Measurements from ENCODE around the gene ELP5. TPM values are rescaled to one million over a fixed set of nuclear protein-coding genes. Genes with fewer than 3 reads are reported as not detected.

ELP5 gene
- total and polyA plus RNA-seq, 2 donors (not counting 1 experiment from before 2014, with no cell fraction given): 22.6 to 33.2 TPM

DNA sequence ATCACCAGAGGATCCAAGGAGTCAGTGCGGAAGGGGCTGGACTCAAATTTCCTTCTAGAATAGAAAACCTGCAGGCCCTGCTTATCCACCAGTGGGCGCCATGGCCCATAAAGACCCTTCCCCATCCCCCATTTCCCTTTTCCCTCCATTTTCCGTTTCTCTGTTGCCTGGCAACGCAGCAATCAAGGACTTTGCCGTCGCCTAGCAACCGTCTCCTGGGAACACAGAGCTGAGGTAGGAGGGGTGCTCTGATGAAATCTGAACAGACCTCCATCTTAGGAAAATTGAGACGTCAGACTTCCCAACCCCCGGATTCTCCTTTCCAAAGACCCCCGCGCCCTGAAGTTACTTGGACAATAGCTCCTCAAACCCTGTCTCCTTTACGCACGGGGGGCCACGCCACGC is 38.1 kb upstream of the ELP5 start:
- Histone ChIP-seq H3K4me3 (replicated peaks in 1 of 4; ENCODE audit: control extremely low read depth in 1 of 4, insufficient read depth in 1 of 4, low read depth in 3 of 4, low read length in 4 of 4) (peak overlapping the region; percentile 33 to 78 (median 56)), H3K9me3 (ENCODE audit: control insufficient read depth, insufficient read depth, low read depth, low read length) (no peaks in the 10 kb centered on the region), H3K9ac (ENCODE audit: insufficient read depth, low read length) (peak overlapping the region; percentile 72), H3K27ac (ENCODE audit: insufficient read depth, low read length) (peak overlapping the region; percentile 89), H2AFZ (ENCODE audit: low read length) (no peak overlapping the region), H3K4me1 (ENCODE audit: control insufficient read depth, extremely low read depth, insufficient read depth, low read length) (peaks cover 10% of the 10 kb centered on the region), H3K27me3 (ENCODE audit: control insufficient read depth, insufficient read depth, low read length) (no peaks in the 10 kb centered on the region), H3K4me2 (ENCODE audit: extremely low read depth, insufficient read depth, low read length) (peak overlapping the region; percentile 76), H4K20me1 (ENCODE audit: control insufficient read depth, extremely low read depth, insufficient read depth, low read length) (no peaks in the 10 kb centered on the region), H3K36me3 (ENCODE audit: control insufficient read depth, insufficient read depth, low read length) (no peaks in the 10 kb centered on the region), H3K79me2 (ENCODE audit: control insufficient read depth, insufficient read depth, low read length) (peaks cover 35% of the 10 kb centered on the region)
- TF ChIP-seq, protein P1, sequence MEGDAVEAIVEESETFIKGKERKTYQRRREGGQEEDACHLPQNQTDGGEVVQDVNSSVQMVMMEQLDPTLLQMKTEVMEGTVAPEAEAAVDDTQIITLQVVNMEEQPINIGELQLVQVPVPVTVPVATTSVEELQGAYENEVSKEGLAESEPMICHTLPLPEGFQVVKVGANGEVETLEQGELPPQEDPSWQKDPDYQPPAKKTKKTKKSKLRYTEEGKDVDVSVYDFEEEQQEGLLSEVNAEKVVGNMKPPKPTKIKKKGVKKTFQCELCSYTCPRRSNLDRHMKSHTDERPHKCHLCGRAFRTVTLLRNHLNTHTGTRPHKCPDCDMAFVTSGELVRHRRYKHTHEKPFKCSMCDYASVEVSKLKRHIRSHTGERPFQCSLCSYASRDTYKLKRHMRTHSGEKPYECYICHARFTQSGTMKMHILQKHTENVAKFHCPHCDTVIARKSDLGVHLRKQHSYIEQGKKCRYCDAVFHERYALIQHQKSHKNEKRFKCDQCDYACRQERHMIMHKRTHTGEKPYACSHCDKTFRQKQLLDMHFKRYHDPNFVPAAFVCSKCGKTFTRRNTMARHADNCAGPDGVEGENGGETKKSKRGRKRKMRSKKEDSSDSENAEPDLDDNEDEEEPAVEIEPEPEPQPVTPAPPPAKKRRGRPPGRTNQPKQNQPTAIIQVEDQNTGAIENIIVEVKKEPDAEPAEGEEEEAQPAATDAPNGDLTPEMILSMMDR (conservative IDR thresholded peaks at IDR 0.05 in 1 of 2, IDR thresholded peaks at IDR 0.05 in 1 of 2; ENCODE audit: low read depth in 1 of 2, low read length in 2 of 2): peak; percentile 26 to 53
- no peak for TF ChIP-seq EZH2 (IDR thresholded peaks at IDR 0.05; ENCODE audit: low read length, missing control alignments)
- peak; percentile 77 to 87 for DNase-seq (ENCODE audit: low read depth in 2 of 2)

DNA sequence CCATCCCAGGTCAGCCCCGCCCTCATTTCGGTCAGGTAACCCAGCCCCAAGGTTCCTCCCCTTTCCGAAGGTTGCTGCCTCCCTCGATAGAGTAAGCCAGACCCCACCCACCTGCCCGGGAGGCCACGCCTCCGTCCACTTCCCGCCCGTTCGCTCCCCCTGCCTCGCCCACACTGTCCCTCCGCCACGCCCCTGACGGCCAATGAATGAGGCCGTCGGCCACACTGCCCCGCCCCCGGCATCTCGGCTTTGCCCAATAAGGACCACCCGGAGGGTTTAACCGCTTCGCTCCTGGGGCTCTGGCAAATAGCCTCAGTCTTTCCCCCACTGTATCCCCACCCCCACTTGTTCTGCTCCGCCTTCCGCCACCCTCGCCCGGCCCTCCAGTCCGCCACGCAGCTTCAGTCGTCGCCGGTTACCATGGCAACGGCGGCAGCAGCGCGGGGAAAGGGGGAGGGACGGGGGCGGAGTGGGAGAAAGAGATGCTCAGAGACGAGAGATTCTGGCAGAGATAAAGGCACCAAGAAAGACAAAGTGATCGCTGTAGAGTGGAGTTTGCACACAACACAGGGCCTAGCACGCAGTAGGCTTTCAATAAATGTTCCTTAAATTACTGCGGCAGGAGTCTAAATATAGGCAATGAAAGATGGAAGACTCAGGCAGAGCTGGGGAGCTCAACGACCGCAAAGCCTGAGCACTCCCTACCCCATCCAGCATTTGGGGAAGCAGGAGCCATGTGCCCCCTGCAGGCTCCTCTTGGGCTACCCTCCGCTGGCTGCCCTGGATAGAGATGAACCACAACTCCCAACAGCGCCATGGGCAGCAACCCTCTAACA is 37.5 kb upstream of the ELP5 start:
- peak overlapping the region; percentile 76 for H3K4me2 ChIP-seq (ENCODE audit: extremely low read depth, insufficient read depth, low read length)
- H3K9me3 ChIP-seq (ENCODE audit: control insufficient read depth, insufficient read depth, low read depth, low read length): no peaks in the 10 kb centered on the region
- peak; percentile 95 to 96 for DNase-seq (ENCODE audit: low read depth in 2 of 2)
- no peak overlapping the region for H2AFZ ChIP-seq (ENCODE audit: low read length)
- no peaks in the 10 kb centered on the region for H3K27me3 ChIP-seq (ENCODE audit: control insufficient read depth, insufficient read depth, low read length)
- H3K4me3 ChIP-seq (replicated peaks in 1 of 4; ENCODE audit: control extremely low read depth in 1 of 4, insufficient read depth in 1 of 4, low read depth in 3 of 4, low read length in 4 of 4): peak overlapping the region; percentile 40 to 78 (median 56)
- H3K9ac ChIP-seq (ENCODE audit: insufficient read depth, low read length): peak overlapping the region; percentile 72
- H4K20me1 ChIP-seq (ENCODE audit: control insufficient read depth, extremely low read depth, insufficient read depth, low read length): no peaks in the 10 kb centered on the region
- TF ChIP-seq EZH2 (IDR thresholded peaks at IDR 0.05; ENCODE audit: low read length, missing control alignments): no peak
- TF ChIP-seq, protein P1 (conservative IDR thresholded peaks at IDR 0.05 in 1 of 2, IDR thresholded peaks at IDR 0.05 in 1 of 2; ENCODE audit: low read depth in 1 of 2, low read length in 2 of 2): peak; percentile 58 to 70
- peaks cover 10% of the 10 kb centered on the region for H3K4me1 ChIP-seq (ENCODE audit: control insufficient read depth, extremely low read depth, insufficient read depth, low read length)
- H3K79me2 ChIP-seq (ENCODE audit: control insufficient read depth, insufficient read depth, low read length): peaks cover 32% of the 10 kb centered on the region
- peak overlapping the region; percentile 89 for H3K27ac ChIP-seq (ENCODE audit: insufficient read depth, low read length)
- H3K36me3 ChIP-seq (ENCODE audit: control insufficient read depth, insufficient read depth, low read length): no peaks in the 10 kb centered on the region

DNA sequence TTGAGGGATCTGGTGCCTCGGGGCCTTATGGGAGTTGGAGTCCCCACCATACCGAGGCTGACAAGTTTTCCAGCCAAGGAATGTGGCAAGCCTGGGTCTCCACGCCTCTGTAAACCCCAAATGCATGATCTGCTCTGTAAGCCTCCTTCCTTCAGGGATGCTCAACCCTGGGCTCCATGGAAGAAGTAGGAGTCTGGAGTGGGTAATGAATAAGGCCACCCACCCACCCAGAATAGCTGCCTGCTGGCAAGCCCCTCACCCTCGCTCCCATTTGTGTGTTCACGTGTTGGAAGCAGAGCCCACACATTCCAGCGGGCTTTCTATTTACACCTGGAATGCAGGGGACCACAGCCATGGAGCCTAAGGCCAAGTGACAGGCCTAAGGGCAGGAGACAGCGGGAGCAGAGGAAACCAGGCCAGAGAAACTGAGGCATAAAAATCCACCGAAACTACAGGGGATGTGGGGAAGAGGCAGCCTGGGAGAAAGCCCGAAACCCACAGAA is 36.8 kb upstream of the ELP5 start:
- H3K27me3 ChIP-seq (ENCODE audit: control insufficient read depth, insufficient read depth, low read length): no peaks in the 10 kb centered on the region
- TF ChIP-seq, protein P1 (conservative IDR thresholded peaks at IDR 0.05 in 1 of 2, IDR thresholded peaks at IDR 0.05 in 1 of 2; ENCODE audit: low read depth in 1 of 2, low read length in 2 of 2): no peak
- no peak for TF ChIP-seq EZH2 (IDR thresholded peaks at IDR 0.05; ENCODE audit: low read length, missing control alignments)
- H3K9ac ChIP-seq (ENCODE audit: insufficient read depth, low read length): peak overlapping the region; percentile 72
- peak overlapping the region; percentile 89 for H3K27ac ChIP-seq (ENCODE audit: insufficient read depth, low read length)
- no peaks in the 10 kb centered on the region for H3K9me3 ChIP-seq (ENCODE audit: control insufficient read depth, insufficient read depth, low read depth, low read length)
- peaks cover 32% of the 10 kb centered on the region for H3K79me2 ChIP-seq (ENCODE audit: control insufficient read depth, insufficient read depth, low read length)
- no peak overlapping the region for H2AFZ ChIP-seq (ENCODE audit: low read length)
- H4K20me1 ChIP-seq (ENCODE audit: control insufficient read depth, extremely low read depth, insufficient read depth, low read length): no peaks in the 10 kb centered on the region
- H3K36me3 ChIP-seq (ENCODE audit: control insufficient read depth, insufficient read depth, low read length): no peaks in the 10 kb centered on the region
- peak overlapping the region; percentile 76 for H3K4me2 ChIP-seq (ENCODE audit: extremely low read depth, insufficient read depth, low read length)
- DNase-seq (ENCODE audit: low read depth in 2 of 2): no peak
- H3K4me3 ChIP-seq (replicated peaks in 1 of 4; ENCODE audit: control extremely low read depth in 1 of 4, insufficient read depth in 1 of 4, low read depth in 3 of 4, low read length in 4 of 4): peak overlapping the region; percentile 40 to 78 (median 56)
- peaks cover 10% of the 10 kb centered on the region for H3K4me1 ChIP-seq (ENCODE audit: control insufficient read depth, extremely low read depth, insufficient read depth, low read length)

Measured in fibroblast of lung (primary cell).